ENCODE measurements around the gene EFNA4. TPM values are rescaled to one million over a fixed set of nuclear protein-coding genes. Genes with fewer than 3 reads are reported as not detected.

The EFNA4 gene
- 1 to 10 TPM; 4.6 to 6.8 (median 5.5) TPM for total RNA-seq
- 8.2 TPM for total RNA-seq (2013)

GRCh38 chr1:155063550-155064110 is at the start of gene EFNA4:
TSS of gene EFNA4 (plus strand) at chr1:155063740. CDS start at chr1:155063824, 84 bp downstream.
- Mint-ChIP-seq H3K4me3 (peak within 1 kb of the TSS; percentile 92), H3K9me3 (no peaks in the 10 kb centered on the region), H3K27ac (peak within 1 kb of the TSS; percentile 71 to 80), H3K4me1 (peaks cover 19 to 40% of the 10 kb centered on the region in 2 donors), H3K36me3 (no peaks in the 10 kb centered on the region), H3K27me3 (ENCODE audit: low read depth in 2 of 2) (peaks cover 0 to 2% of the 10 kb centered on the region in 2 donors)
- Histone ChIP-seq H3K36me3 (ENCODE audit: control insufficient read depth, insufficient read depth, low read length) (peaks cover 2% of the 10 kb centered on the region), H3K4me3 (ENCODE audit: low read length) (peak within 1 kb of the TSS; percentile 57), H3K27me3 (ENCODE audit: control insufficient read depth, insufficient read depth, low read length) (no peaks in the 10 kb centered on the region), H3K9me3 (ENCODE audit: control insufficient read depth, insufficient read depth, low read length) (no peaks in the 10 kb centered on the region), H3K4me1 (ENCODE audit: control insufficient read depth, insufficient read depth, low read length) (peaks cover 33% of the 10 kb centered on the region), H3K27ac (ENCODE audit: low read length) (peak within 1 kb of the TSS; percentile 20)
- WGBS (ENCODE audit: insufficient coverage), result under 1% methylated on average over 57 of the region's 57 CpGs
- ATAC-seq (peak; percentile 79 to 90 (median 83)), DNase-seq (peak; percentile 76 to 92)
- intact Hi-C loops (cut with micrococcal nuclease), result loop anchor here (1.0 to 5.0 kb wide), 5 partner anchors 13 to 126 kb away; partner anchors contain the start of genes CKS1B, PMVK, SHC1 and ZBTB7B
- TF ChIP-seq, protein P1, sequence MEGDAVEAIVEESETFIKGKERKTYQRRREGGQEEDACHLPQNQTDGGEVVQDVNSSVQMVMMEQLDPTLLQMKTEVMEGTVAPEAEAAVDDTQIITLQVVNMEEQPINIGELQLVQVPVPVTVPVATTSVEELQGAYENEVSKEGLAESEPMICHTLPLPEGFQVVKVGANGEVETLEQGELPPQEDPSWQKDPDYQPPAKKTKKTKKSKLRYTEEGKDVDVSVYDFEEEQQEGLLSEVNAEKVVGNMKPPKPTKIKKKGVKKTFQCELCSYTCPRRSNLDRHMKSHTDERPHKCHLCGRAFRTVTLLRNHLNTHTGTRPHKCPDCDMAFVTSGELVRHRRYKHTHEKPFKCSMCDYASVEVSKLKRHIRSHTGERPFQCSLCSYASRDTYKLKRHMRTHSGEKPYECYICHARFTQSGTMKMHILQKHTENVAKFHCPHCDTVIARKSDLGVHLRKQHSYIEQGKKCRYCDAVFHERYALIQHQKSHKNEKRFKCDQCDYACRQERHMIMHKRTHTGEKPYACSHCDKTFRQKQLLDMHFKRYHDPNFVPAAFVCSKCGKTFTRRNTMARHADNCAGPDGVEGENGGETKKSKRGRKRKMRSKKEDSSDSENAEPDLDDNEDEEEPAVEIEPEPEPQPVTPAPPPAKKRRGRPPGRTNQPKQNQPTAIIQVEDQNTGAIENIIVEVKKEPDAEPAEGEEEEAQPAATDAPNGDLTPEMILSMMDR (IDR thresholded peaks at IDR 0.05), result no peak

DNA sequence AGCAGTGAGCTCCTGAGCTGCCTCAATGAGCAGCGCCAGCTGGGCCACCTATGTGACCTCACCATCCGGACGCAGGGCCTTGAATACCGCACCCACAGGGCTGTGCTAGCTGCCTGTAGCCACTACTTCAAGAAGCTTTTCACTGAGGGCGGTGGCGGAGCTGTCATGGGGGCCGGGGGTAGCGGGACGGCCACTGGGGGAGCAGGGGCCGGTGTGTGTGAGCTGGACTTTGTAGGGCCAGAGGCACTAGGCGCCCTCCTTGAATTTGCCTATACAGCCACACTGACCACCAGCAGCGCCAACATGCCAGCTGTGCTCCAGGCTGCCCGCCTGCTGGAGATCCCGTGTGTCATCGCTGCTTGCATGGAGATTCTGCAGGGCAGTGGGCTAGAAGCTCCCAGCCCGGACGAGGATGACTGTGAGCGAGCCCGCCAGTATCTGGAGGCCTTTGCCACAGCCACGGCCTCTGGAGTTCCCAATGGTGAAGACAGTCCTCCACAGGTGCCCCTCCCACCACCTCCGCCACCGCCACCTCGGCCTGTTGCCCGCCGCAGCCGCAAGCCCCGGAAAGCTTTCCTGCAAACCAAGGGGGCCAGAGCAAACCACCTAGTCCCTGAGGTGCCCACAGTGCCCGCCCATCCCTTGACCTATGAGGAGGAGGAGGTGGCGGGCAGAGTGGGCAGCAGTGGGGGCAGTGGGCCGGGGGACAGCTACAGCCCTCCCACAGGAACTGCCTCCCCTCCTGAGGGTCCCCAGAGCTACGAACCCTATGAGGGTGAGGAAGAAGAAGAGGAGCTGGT is 48.6 kb upstream of the EFNA4 start:
- Mint-ChIP-seq H3K9me3 (no peaks in the 10 kb centered on the region), H3K27ac (no peak overlapping the region), H3K36me3 (no peaks in the 10 kb centered on the region), H3K27me3 (ENCODE audit: low read depth in 2 of 2) (no peaks in the 10 kb centered on the region), H3K4me1 (peaks cover 17 to 65% of the 10 kb centered on the region in 2 donors), H3K4me3 (no peak overlapping the region)
- peaks cover 82% of the 10 kb centered on the region for H3K4me1 ChIP-seq (ENCODE audit: control insufficient read depth, insufficient read depth, low read length)
- TF ChIP-seq, protein P1 (IDR thresholded peaks at IDR 0.05), result no peak
- H3K4me3 ChIP-seq (ENCODE audit: low read length), result no peak overlapping the region
- H3K27ac ChIP-seq (ENCODE audit: low read length), result no peak overlapping the region
- WGBS (ENCODE audit: insufficient coverage), result 94% methylated on average over 30 of the region's 31 CpGs
- H3K36me3 ChIP-seq (ENCODE audit: control insufficient read depth, insufficient read depth, low read length), result peaks cover 20% of the 10 kb centered on the region
- H3K9me3 ChIP-seq (ENCODE audit: control insufficient read depth, insufficient read depth, low read length), result no peaks in the 10 kb centered on the region
- ATAC-seq (no peak), DNase-seq (no peak)
- intact Hi-C loops (cut with micrococcal nuclease), result no loop called here
- no peaks in the 10 kb centered on the region for H3K27me3 ChIP-seq (ENCODE audit: control insufficient read depth, insufficient read depth, low read length)

DNA sequence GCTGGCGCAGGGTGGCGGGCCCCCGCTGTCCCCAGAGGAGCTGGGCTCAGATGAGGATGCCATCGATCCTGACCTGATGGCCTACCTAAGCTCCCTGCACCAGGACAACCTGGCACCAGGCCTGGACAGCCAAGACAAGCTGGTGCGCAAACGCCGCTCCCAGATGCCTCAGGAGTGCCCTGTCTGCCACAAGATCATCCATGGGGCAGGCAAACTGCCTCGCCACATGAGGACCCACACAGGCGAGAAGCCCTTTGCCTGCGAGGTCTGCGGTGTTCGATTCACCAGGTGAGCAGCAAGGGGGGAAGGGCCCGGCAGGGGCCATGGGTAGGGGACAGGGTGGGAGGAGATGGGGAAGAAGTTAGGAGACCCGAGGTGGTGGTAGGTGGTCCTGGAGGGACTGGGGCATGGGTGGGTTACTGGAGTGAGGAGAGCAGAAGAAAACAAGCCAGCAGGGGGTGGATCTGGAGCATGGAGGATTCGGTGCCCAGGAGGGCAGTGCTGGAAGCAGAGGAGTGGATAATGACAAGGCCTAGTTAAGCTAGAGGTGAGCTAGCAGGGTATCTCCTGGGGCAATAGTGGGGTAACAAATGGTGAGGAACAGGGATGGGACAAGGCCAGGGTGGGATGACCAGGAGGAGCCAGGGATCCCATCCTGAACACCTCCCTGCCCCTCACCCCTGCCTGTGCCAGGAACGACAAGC is 47.9 kb upstream of the EFNA4 start:
- no peaks in the 10 kb centered on the region for H3K9me3 ChIP-seq (ENCODE audit: control insufficient read depth, insufficient read depth, low read length)
- ATAC-seq, result no peak
- H3K36me3 ChIP-seq (ENCODE audit: control insufficient read depth, insufficient read depth, low read length), result peaks cover 20% of the 10 kb centered on the region
- no peak overlapping the region for H3K27ac ChIP-seq (ENCODE audit: low read length)
- Mint-ChIP-seq H3K36me3 (no peaks in the 10 kb centered on the region), H3K9me3 (no peaks in the 10 kb centered on the region), H3K4me3 (no peak overlapping the region), H3K27me3 (ENCODE audit: low read depth in 2 of 2) (no peaks in the 10 kb centered on the region), H3K4me1 (peaks cover 17 to 59% of the 10 kb centered on the region in 2 donors), H3K27ac (peak overlapping the region in 1 of 2 donors; percentile 63)
- intact Hi-C loops (cut with micrococcal nuclease), result loop anchor here (2.0 kb wide), 3 partner anchors 41 to 457 kb away; partner anchors contain the start of genes CKS1B and UBE2Q1
- H3K4me3 ChIP-seq (ENCODE audit: low read length), result no peak overlapping the region
- WGBS (ENCODE audit: insufficient coverage), result 84% methylated on average over 16 of the region's 16 CpGs
- peaks cover 74% of the 10 kb centered on the region for H3K4me1 ChIP-seq (ENCODE audit: control insufficient read depth, insufficient read depth, low read length)
- no peak for DNase-seq
- H3K27me3 ChIP-seq (ENCODE audit: control insufficient read depth, insufficient read depth, low read length), result no peaks in the 10 kb centered on the region
- TF ChIP-seq, protein P1 (IDR thresholded peaks at IDR 0.05), result no peak

Data from natural killer cell (primary cell).